Activated naive CD4-positive, alpha-beta T cell treated with anti-CD3 and anti-CD28 coated beads, Interleukin-2, amount 50 U/mL, for 72 hours (primary cell): ENCODE measurements around the gene SHKBP1. TPM values are rescaled to one million over a fixed set of nuclear protein-coding genes. Genes with fewer than 3 reads are reported as not detected.

ENCODE experiments used
- ATAC-seq, 2 donors: fragments of 150-1000 bp; cut with Tn5 transposase; 2 replicates each; pipeline ENCODE4 v1.10.0; 2021; ENCODE audit warnings: mild to moderate bottlenecking in 2 of 2, moderate library complexity in 2 of 2
- DNase-seq, 2 donors: peaks; one replicate each; pipeline ENCODE4 v3.0.0; 2021 to 2022; ENCODE audit warnings: low spot score in 2 of 2
- H3K27ac Mint-ChIP-seq, 2 donors: one replicate each; pipeline ENCODE4 v1.8.0; 2022; ENCODE audit warnings: mild to moderate bottlenecking in 2 of 2, mixed read lengths in 2 of 2
- H3K36me3 Mint-ChIP-seq, 2 donors: one replicate each; pipeline ENCODE4 v1.8.0; 2022; ENCODE audit warnings: mixed read lengths in 2 of 2
- H3K9me3 Mint-ChIP-seq, 2 donors: one replicate each; pipeline ENCODE4 v1.8.0; 2022; ENCODE audit warnings: mixed read lengths in 2 of 2
- total RNA-seq, 2 donors: library from RNA; stranded (reverse); gene quantifications; one replicate each; pipeline ENCODE4 v1.2.3, GENCODE V29; 2022

The SHKBP1 gene
- total RNA-seq, 2 donors from 2014 or later, result 108 to 173 TPM

- DNase-seq (no peak), ATAC-seq (no peak)
- peaks cover 9 to 34% of the 10 kb centered on the region in 2 donors for H3K36me3 Mint-ChIP-seq
- H3K9me3 Mint-ChIP-seq, result no peaks in the 10 kb centered on the region
- no peak overlapping the region for H3K27ac Mint-ChIP-seq
These were observed 51.0 kb downstream of the SHKBP1 start for GRCh38 chr19:40627486-40628279.

- ATAC-seq (no peak), DNase-seq (no peak)
- H3K9me3 Mint-ChIP-seq, result no peaks in the 10 kb centered on the region
- H3K27ac Mint-ChIP-seq, result peak overlapping the region in 1 of 2 donors; percentile 58
- H3K36me3 Mint-ChIP-seq, result peaks cover 9 to 24% of the 10 kb centered on the region in 2 donors
These were observed 52.7 kb downstream of the SHKBP1 start for GRCh38 chr19:40629346-40629745.

GRCh38 chr19:40630571-40631160 lies 54.0 kb downstream of the SHKBP1 start:
- Mint-ChIP-seq H3K36me3 (peaks cover under 1 to 14% of the 10 kb centered on the region in 2 donors), H3K9me3 (no peaks in the 10 kb centered on the region), H3K27ac (no peak overlapping the region)
- no peak for ATAC-seq
- no peak for DNase-seq

GRCh38 chr19:40632311-40633036 lies 55.8 kb downstream of the SHKBP1 start:
- Mint-ChIP-seq H3K9me3 (no peaks in the 10 kb centered on the region), H3K27ac (peak overlapping the region in 1 of 2 donors; percentile 92), H3K36me3 (peaks cover 0 to 6% of the 10 kb centered on the region in 2 donors)
- no peak for DNase-seq
- peak in 1 of 2 donors; percentile 36 for ATAC-seq

GRCh38 chr19:40633207-40633606 lies 56.5 kb downstream of the SHKBP1 start:
- DNase-seq, result no peak
- ATAC-seq, result no peak
- Mint-ChIP-seq H3K27ac (no peak overlapping the region), H3K36me3 (peaks cover 0 to 6% of the 10 kb centered on the region in 2 donors), H3K9me3 (no peaks in the 10 kb centered on the region)

- ATAC-seq (no peak), DNase-seq (no peak)
- Mint-ChIP-seq H3K27ac (no peak overlapping the region), H3K36me3 (no peaks in the 10 kb centered on the region), H3K9me3 (no peaks in the 10 kb centered on the region)
These were observed 61.7 kb downstream of the SHKBP1 start for GRCh38 chr19:40638327-40638726.

GRCh38 chr19:40639638-40639982 lies 62.9 kb downstream of the SHKBP1 start:
- Mint-ChIP-seq H3K36me3 (no peaks in the 10 kb centered on the region), H3K27ac (no peak overlapping the region)

GRCh38 chr19:40640744-40641143 lies 64.1 kb downstream of the SHKBP1 start:
- DNase-seq (no peak), ATAC-seq (no peak)
- H3K36me3 Mint-ChIP-seq, result no peaks in the 10 kb centered on the region
- no peaks in the 10 kb centered on the region for H3K9me3 Mint-ChIP-seq
- no peak overlapping the region for H3K27ac Mint-ChIP-seq

More at GRCh38 chr19:40639638-40639982, 62.9 kb downstream of the SHKBP1 start:
- no peak for ATAC-seq
- no peaks in the 10 kb centered on the region for H3K9me3 Mint-ChIP-seq
- DNase-seq, result no peak

Other genes starting within 250 kb of the SHKBP1 start
- gene C19orf47, start 228.5 kb upstream of the SHKBP1 start, total RNA-seq, result 10 to 100 TPM; 18.9 to 24.1 TPM
- gene PLD3, start 228.2 kb upstream of the SHKBP1 start, total RNA-seq, result 10 to 100 TPM; 79.9 to 85.4 TPM
- gene HIPK4, start 186.7 kb upstream of the SHKBP1 start, total RNA-seq, result not detected
- gene PRX, start 163.5 kb upstream of the SHKBP1 start, total RNA-seq, result 1 to 10 TPM in 1 of 2 donors, under 1 TPM in 1; 0.77 to 1.6 TPM
- gene SERTAD1, start 150.9 kb upstream of the SHKBP1 start, total RNA-seq, result 10 to 100 TPM; 13.8 to 17.9 TPM
- 10 to 100 TPM; 14.3 to 23.4 TPM for gene SERTAD3, start 132.5 kb upstream of the SHKBP1 start, total RNA-seq
- 10 to 100 TPM; 39.7 to 52.2 TPM for gene BLVRB, start 111.1 kb upstream of the SHKBP1 start, total RNA-seq
- 1 to 10 TPM; 3.7 to 4.2 TPM for gene SPTBN4, start 109.9 kb upstream of the SHKBP1 start, total RNA-seq
- 100 to 1,000 TPM; 178 to 245 TPM for gene LTBP4, start 24.5 kb downstream of the SHKBP1 start, total RNA-seq
- gene NUMBL, start 113.8 kb downstream of the SHKBP1 start, total RNA-seq, result 10 to 100 TPM; 18.0 to 20.2 TPM
- 10 to 100 TPM; 25.5 to 39.8 TPM for gene COQ8B, start 140.0 kb downstream of the SHKBP1 start, total RNA-seq
- 1 to 10 TPM; 8.3 to 9.4 TPM for gene ITPKC, start 140.2 kb downstream of the SHKBP1 start, total RNA-seq
- 10 to 100 TPM; 21.4 to 23.2 TPM for gene ACTMAP, start 173.6 kb downstream of the SHKBP1 start, total RNA-seq
- gene SNRPA, start 174.3 kb downstream of the SHKBP1 start, total RNA-seq, result 100 to 1,000 TPM; 197 to 227 TPM
- not detected for gene MIA, start 198.6 kb downstream of the SHKBP1 start, total RNA-seq
- gene RAB4B, start 201.4 kb downstream of the SHKBP1 start, total RNA-seq, result 10 to 100 TPM; 42.8 to 60.6 TPM
- gene EGLN2, start 222.3 kb downstream of the SHKBP1 start, total RNA-seq, result 10 to 100 TPM; 88.3 to 96.7 TPM